ENCODE data around the gene TREML1.

The TREML1 gene

GRCh38 chr6:41176189-41176588, 22.0 kb upstream of the TREML1 start:
- Histone ChIP-seq H3K27me3 (replicated peaks) (no peaks in the 10 kb centered on the region), H3K4me3 (ENCODE audit: low read depth, low read length) (no peak overlapping the region), H3K27ac (no peak overlapping the region), H3K36me3 (replicated peaks) (no peaks in the 10 kb centered on the region)
- in situ Hi-C loops (cut with HindIII; ENCODE audit: low pct_ligation_motif_present, low sequenced_read_pairs), result no loop called here
- no peak for TF ChIP-seq CTCF (IDR thresholded peaks at IDR 0.05; ENCODE audit: low read depth, low read length, missing control alignments)
- no peak for DNase-seq

GRCh38 chr6:41175084-41175483, 20.9 kb upstream of the TREML1 start:
- in situ Hi-C loops (cut with HindIII; ENCODE audit: low pct_ligation_motif_present, low sequenced_read_pairs), result no loop called here
- Histone ChIP-seq H3K27ac (no peak overlapping the region), H3K4me3 (ENCODE audit: low read depth, low read length) (no peak overlapping the region), H3K27me3 (replicated peaks) (no peaks in the 10 kb centered on the region), H3K36me3 (replicated peaks) (no peaks in the 10 kb centered on the region)
- no peak for DNase-seq
- TF ChIP-seq CTCF (IDR thresholded peaks at IDR 0.05; ENCODE audit: low read depth, low read length, missing control alignments), result no peak

GRCh38 chr6:41174610-41175009, 20.5 kb upstream of the TREML1 start:
- in situ Hi-C loops (cut with HindIII; ENCODE audit: low pct_ligation_motif_present, low sequenced_read_pairs), result no loop called here
- TF ChIP-seq CTCF (IDR thresholded peaks at IDR 0.05; ENCODE audit: low read depth, low read length, missing control alignments), result no peak
- Histone ChIP-seq H3K36me3 (replicated peaks) (no peaks in the 10 kb centered on the region), H3K27ac (no peak overlapping the region), H3K27me3 (replicated peaks) (no peaks in the 10 kb centered on the region), H3K4me3 (ENCODE audit: low read depth, low read length) (no peak overlapping the region)
- no peak for DNase-seq

GRCh38 chr6:41171908-41172307, 17.8 kb upstream of the TREML1 start:
- no peaks in the 10 kb centered on the region for H3K27me3 ChIP-seq (replicated peaks)
- H3K4me3 ChIP-seq (ENCODE audit: low read depth, low read length), result no peak overlapping the region
- no peak for DNase-seq
- H3K27ac ChIP-seq, result no peak overlapping the region
- TF ChIP-seq CTCF (IDR thresholded peaks at IDR 0.05; ENCODE audit: low read depth, low read length, missing control alignments), result no peak
- no peaks in the 10 kb centered on the region for H3K36me3 ChIP-seq (replicated peaks)
- in situ Hi-C loops (cut with HindIII; ENCODE audit: low pct_ligation_motif_present, low sequenced_read_pairs), result no loop called here

GRCh38 chr6:41170547-41171160, 16.5 kb upstream of the TREML1 start:
- TF ChIP-seq CTCF (IDR thresholded peaks at IDR 0.05; ENCODE audit: low read depth, low read length, missing control alignments), result no peak
- Histone ChIP-seq H3K36me3 (replicated peaks) (no peaks in the 10 kb centered on the region), H3K27ac (no peak overlapping the region), H3K27me3 (replicated peaks) (no peaks in the 10 kb centered on the region), H3K4me3 (ENCODE audit: low read depth, low read length) (no peak overlapping the region)
- no peak for DNase-seq
- in situ Hi-C loops (cut with HindIII; ENCODE audit: low pct_ligation_motif_present, low sequenced_read_pairs), result no loop called here
